MV-4-11 (cell line): ENCODE results near the gene EPHB1.

Source experiments
- DNase-seq: peaks from one replicate; lab custom pipeline; 2025; lab: John Stamatoyannopoulos, UW

EPHB1 gene

DNA sequence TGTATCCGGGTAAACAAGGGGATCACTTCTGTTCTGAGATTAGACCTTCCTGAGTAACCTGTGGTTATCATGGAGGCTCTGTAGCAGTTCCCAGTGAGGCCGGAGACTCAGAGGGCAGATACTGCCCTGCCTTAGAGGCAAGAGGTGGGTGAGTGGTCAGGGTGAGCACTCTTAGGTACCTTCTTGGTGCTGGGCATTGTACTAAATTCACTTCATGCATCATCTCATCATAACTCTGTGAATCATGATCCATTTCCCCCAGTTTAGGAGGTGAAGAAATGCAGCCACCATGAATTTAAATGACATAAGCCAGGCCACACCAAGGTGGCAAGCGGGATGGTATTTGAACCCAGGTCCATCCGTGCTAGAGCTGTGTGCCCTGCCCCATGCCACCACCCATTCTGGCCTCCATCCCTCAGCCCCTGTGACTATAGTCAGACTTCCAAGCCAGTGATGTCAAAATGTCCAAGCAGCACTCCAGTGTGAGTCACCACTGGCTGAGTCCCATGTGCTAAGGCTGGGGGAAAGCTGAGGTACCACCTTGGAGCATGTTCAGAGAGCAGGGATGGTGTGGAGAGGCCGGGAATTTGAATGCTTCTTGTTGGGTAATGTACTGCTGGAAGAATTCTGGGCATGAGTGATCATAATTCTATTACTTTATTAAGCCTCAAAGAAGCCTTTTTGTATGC is 88.8 kb downstream of the EPHB1 start:
- no peak for DNase-seq

DNA sequence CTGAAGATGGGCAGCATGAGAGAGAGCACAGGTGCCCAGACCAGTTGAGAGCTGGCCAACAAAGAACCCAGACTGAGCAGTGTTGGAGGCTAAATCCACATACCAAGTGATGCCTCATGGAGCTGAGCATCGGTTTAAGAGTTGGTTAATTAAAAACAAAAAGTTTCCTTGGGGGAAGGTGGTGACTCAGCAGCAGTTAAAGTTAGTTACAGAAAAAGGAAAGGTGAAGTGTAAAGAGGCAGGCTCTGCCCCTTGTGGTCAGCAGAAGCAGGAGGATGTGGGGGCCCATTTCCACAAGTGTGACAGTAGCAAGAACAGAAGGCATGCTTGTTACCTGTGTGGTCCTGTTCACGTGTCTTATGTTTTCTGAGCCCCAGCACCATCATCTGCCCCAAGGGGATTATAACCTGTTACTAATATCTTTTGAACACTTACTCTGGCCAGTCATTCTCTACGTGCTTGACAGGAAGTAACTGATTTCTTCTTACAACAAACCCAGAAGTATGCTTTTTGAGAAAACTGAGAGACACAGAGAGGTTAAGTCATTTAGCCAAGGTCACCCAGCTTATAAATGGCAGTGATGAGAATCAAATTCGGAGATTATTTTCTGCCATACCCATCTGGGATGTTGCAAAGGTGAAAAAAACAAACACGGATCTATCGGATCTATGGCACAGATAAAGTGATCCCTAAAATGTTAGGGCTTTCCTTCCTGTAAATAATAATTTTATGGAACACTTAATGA is 91.0 kb downstream of the EPHB1 start:
- DNase-seq, result no peak

DNA sequence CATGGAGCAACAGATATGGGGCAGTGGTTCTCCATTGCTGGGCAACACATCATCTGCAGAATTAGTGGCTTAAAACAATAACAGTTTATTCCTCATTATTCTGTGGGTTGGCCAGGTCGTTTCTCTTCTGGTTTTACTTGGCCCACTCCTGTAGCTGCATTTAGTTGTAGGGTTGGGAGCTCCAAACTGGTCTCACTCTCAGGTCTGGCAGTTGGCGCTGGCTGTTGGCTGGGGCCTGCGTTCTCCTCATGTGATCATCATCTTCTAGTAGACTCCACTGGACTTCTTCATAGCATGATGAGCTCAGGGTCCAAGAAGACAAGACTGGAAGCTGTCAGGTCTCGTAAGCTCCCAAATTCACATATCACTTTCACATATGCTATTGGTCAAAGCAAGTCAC is 91.9 kb downstream of the EPHB1 start:
- no peak for DNase-seq

GRCh38 chr3:134887536-134887935 is 92.5 kb downstream of the EPHB1 start:
- no peak for DNase-seq

DNA sequence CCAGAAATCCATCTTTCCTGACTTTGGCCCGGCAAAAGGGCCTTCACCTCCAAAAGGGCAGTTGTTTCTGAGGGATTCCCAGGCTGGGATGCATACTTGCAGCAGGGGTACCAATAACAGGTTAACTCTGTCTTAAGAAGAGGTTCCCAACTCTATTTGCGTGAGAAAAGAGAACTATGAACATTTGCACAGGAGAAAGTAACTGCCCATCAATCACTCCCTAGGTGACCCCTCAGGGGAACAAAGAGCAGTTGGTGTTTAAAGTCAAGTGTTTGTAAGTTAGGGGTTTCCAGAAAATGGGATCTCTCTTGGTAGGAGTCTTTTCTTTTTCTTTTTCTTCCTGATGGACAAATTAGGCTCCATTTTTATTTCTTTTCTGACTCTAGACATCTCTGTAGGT is 97.3 kb downstream of the EPHB1 start:
- no peak for DNase-seq

DNA sequence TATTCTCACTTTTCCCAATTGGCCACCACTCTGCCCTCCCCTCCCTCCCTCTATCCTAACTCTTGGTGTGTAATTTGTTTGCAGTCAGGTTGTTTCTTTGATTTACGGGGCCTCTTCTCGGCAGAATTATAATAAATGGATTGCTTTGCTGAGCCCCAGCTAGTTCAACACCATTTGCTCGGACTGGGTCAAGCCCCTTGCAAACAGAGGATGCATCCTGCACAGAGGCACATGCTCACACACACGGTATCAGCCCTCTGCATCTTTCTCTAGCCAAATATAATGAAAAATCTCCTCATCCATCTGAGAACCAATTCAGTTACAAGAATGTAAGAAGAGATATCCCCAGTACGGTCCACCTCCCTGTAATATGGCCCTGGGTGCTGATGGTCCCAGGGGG is 97.7 kb downstream of the EPHB1 start:
- no peak for DNase-seq

DNA sequence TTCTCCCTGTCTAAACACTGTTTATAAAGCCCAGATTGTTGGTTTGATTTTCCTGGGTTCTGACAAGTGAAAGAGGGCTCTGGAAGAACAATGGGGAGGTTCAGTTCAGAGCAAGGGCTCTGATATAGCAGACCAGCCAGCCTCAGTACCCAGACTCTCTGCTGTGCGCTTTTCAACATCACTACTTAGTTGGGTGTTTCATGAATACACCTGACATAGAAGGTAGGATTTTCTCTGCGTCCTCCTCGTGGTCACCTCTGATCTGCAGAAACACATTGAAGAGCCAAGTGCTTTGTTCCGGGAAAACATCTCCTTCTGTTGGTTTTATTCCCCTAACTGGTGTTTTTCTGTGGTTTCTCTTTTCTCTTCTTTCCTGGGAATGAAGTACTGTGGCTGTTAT is 99.5 kb downstream of the EPHB1 start:
- DNase-seq, result no peak

- DNase-seq, result no peak
These were observed 100.1 kb downstream of the EPHB1 start for GRCh38 chr3:134895181-134895580.

DNA sequence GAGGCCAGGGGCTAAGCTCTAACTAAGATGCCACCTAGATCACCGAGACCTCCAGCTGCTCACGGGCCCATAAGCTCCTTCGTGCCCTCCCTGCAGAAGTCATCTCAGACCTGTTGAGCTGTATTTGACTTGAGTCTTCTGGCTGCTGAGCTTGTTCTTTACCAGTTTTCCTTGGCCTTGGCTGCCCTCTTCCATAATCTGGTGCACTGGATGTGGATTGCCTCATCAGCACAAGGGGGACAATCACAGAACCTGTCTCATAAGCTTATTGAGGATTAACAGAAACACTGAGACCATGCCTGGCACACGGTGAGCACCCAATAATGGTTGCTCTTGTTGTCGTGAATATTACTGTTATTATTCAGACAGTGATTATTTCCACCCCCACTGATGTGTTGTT is 101.1 kb downstream of the EPHB1 start:
- no peak for DNase-seq

GRCh38 chr3:134896696-134897095 is 101.6 kb downstream of the EPHB1 start:
- no peak for DNase-seq

DNA sequence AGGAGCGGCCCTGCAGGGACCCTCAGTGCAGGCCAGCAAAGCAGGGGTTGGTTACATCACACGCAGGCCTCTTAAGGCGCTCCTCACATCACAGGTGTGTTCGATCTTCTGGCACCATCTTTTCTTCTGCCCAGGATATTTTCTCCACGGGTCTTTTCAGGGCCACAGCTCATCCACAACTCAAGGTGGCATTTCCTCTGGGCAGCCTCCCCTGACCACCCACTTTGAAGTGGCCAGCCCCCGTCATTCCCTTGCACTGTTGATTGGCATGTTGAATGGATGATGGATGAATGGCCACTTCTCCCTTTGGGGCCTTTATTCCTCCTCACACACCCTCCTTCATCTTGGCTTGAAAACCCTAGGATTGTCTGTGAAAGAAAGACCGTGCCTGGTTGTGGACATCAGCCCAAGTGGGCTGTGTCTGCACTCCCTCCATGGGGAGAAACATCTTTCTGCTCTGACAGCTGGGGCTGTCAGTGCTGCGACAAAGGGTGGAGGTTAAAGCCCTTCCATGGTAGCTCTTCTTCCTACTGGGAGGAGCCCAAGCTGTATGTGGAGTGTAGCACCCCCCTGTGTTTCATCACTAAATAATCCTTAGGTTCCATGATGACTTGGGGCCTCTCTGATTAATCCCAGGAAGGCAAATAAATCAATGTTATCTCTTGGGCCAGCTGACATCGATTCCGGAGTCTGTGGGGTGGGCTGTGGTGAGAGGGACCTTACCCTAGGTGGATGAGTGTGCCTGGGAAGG is 102.5 kb downstream of the EPHB1 start:
- DNase-seq, result no peak

DNA sequence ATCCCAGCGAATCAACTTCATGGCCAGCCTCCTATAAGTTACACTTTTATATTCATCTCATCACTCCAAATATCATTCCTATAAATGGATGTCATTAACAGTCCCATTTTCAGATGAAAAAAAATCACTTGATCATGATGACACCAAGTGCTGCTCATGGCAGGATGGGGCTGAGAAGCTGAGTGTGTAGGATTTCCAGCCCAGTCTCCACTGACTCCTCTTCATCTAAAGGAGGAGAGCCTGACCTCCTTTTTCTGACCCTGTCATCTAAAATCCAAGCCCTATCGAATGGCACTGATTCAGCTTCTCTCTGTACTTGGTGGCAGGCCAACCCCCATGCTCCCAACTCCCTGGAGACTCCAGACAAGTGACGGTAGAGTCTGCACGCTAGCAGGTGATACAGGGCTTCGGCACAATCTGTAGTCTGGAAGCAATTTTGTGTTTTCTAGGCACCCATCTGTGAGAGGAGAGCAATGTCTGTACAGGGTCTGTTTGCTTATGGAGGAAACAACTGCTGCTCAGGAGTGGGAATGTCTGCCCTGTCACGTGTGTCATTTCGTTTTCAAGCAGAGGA is 103.2 kb downstream of the EPHB1 start:
- no peak for DNase-seq

- DNase-seq, result no peak
These were observed 104.7 kb downstream of the EPHB1 start for GRCh38 chr3:134899786-134900185.

GRCh38 chr3:134900482-134900881 is 105.4 kb downstream of the EPHB1 start:
- no peak for DNase-seq

DNA sequence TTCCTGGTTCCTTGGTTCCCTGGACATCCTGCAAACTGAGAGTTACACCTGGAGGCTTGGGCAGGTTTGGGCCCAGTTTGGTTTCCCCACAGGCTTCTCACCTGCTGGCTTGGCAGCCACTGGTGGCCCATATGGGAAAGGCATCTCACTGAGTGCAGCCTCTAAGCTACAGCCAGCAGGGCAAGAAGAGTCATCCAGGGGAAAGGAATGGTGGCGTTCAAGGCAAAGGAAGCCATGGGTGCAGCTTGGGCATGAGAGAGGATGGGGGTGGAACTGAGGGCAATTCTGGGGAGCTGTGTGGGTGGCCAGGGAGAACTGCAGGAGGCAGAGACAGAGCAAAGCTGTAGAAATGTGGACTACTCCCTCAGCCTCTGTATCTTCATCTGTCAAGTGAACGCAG is 106.4 kb downstream of the EPHB1 start:
- no peak for DNase-seq

GRCh38 chr3:134903837-134904236 is 108.8 kb downstream of the EPHB1 start:
- DNase-seq, result no peak

- DNase-seq, result no peak
These were observed 109.2 kb downstream of the EPHB1 start for GRCh38 chr3:134904241-134904771.

DNA sequence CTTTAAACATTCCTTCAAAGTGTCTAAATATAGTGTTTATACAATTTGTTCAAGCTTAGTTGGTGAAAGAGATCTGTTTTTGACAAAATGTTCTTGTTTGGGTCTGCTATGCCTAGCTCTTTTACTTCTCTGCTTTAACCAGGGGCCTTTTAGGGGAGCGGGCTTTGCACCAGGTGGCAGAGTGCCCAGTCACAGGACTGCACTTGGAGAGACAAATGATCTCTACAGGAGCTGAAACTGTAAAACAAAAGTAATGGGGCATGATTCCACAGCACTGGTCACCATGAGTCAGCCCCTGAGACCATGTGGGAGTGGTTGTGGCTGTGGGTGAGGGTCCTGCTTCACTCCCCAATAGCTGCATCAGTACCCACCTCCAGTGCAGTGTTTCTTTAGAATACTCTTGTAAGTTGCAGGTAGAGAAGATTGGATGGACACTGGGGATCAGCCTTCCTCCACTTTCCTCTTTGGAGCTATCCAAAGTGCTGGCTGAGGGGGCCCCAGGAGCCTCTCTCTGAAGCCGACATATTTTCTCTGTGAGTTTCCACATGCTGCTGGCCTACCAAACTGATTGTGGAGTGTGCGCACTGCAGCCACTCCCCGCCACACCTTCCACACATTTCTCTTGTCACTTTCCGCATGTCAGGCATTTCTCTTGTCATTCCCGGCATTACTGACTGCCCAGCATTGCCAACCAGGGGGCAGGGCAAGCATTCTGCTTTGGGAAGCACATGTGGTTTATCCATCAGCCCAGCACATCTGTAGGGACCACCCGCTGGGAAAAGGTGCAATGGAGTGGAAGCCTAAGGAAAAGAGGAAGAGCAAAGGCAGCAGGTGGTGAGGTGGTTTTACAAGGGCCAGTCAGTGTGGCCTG is 110.0 kb downstream of the EPHB1 start:
- no peak for DNase-seq

- DNase-seq, result no peak
These were observed 110.5 kb downstream of the EPHB1 start for GRCh38 chr3:134905647-134905935.

- no peak for DNase-seq
These were observed 113.2 kb downstream of the EPHB1 start for GRCh38 chr3:134908271-134908670.

- no peak for DNase-seq
These were observed 115.0 kb downstream of the EPHB1 start for GRCh38 chr3:134910026-134910425.
